NCI-H774 (cell line): ENCODE measurements around the gene ULK4.

ENCODE experiments used
- DNase-seq: peaks from one replicate; lab custom pipeline; 2025; lab: John Stamatoyannopoulos, UW

The ULK4 gene

DNA sequence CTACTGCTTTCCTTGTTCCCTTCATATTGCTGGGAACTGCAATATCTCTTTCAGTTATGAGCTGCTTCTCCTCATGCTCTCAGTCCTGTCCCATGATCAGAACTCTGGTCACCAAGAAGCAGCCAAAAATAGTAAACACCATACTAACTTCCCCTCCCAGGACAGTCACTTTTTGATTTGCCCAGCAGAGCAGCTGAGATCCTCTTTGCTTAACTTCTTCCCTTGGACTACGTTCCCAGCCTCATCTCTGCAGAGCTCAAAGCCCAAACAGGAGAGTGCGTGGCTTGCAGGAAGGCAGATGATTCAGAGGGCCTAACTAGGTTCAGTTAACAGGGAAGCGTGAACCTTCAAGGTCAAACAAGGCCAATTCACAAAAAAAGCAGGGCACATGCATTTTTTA lies 609.4 kb downstream of the ULK4 start:
- DNase-seq: no peak

- no peak for DNase-seq
These were observed 611.5 kb downstream of the ULK4 start for GRCh38 chr3:41350441-41350840.

- no peak for DNase-seq
These were observed 613.5 kb downstream of the ULK4 start for GRCh38 chr3:41348401-41348800.

GRCh38 chr3:41346698-41347270 lies 615.1 kb downstream of the ULK4 start:
- no peak for DNase-seq

- DNase-seq: no peak
These were observed 616.1 kb downstream of the ULK4 start for GRCh38 chr3:41345788-41346187.

DNA sequence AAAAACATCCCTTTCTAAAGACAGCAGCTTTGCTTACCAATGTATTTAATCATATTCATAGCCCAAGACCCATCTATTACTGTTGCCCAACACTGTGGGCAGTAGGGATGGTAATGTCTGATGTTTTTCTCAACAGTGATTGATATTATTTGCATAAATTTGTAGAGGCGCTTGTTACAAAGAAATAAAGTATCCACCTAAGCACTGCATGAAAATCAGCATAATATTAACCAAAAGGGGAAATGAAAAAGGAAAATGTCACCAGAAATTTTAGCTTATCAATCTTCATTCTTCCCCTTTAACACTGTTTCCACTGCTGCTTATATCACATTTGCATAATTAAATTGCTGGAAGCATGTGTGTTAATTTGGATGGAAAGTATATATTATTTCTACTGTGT lies 622.1 kb downstream of the ULK4 start:
- no peak for DNase-seq

- no peak for DNase-seq
These were observed 623.6 kb downstream of the ULK4 start for GRCh38 chr3:41338276-41338675.

GRCh38 chr3:41334426-41334825 lies 627.5 kb downstream of the ULK4 start:
- no peak for DNase-seq

GRCh38 chr3:41331041-41331440 lies 630.9 kb downstream of the ULK4 start:
- no peak for DNase-seq

DNA sequence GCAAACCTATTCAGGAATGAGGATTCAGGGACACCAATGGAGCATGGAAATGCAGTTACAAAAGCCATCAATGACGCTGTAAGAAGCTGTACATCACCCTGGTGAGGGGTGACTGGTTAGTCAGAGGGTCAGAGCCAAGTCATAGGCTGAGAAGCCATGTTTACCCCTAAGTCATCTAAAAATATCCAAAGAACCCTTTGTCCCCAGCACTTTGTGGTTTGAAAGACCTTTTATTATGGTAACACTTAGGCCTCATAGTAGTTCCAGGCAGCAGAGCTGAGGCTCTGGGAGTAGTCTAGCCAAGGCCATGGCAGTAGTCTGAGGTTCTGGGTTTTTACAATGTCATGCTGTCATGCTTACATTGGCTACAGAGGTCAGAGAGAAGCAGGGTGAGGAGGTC lies 631.4 kb downstream of the ULK4 start:
- DNase-seq: no peak

DNA sequence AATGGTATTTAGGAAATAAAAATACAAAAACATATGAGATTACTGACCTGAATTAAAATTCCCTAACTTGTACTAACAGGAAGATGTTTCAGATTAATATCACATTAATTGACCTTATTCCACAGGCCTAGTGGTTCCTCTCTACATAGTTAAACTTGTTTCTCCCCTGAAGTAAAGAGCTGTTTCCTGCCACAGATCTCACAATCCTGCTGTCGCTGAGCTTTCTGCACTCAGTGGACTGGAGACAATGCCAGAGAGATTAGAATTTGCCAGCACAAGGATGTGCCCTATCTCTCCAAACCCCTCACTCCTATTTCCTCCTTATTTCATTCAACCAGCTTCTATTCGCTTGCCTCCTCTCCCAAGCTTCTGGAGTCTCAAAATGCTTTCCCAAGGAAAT lies 632.0 kb downstream of the ULK4 start:
- no peak for DNase-seq

DNA sequence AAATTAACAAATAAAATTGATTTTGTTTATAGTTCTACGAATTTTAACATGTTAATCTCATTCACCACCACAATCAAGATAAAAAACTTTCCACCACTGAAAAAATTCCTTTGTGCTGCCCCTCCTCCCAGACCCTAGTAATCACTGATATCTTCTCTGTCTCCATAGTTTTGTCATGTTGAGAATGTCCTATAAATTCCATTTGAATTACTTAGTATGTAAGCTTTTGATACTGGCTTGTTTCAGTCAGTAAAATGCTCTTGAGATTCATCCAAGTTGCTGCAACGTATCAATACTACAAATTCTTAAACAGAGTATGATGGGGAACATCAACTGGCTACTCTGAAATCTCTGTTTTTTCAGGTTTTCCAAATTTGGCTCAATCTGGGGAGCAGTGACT lies 633.0 kb downstream of the ULK4 start:
- DNase-seq: no peak

GRCh38 chr3:41327718-41328117 lies 634.2 kb downstream of the ULK4 start:
- no peak for DNase-seq

DNA sequence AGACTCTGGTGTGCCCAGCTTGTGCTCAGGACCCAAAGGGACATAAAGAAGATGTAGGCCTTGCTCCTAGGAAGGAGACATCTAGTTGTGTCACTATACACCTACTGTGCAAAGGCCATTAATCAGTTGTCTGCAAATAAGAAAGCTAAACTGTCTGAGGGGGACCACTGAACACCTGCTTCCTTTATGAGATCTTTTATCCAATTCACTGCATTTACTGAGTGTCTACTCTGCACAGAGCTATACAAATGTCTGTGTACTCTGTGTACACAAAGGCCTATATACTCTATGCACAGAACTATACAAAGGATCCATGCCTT lies 637.8 kb downstream of the ULK4 start:
- DNase-seq: peak; percentile 33

DNA sequence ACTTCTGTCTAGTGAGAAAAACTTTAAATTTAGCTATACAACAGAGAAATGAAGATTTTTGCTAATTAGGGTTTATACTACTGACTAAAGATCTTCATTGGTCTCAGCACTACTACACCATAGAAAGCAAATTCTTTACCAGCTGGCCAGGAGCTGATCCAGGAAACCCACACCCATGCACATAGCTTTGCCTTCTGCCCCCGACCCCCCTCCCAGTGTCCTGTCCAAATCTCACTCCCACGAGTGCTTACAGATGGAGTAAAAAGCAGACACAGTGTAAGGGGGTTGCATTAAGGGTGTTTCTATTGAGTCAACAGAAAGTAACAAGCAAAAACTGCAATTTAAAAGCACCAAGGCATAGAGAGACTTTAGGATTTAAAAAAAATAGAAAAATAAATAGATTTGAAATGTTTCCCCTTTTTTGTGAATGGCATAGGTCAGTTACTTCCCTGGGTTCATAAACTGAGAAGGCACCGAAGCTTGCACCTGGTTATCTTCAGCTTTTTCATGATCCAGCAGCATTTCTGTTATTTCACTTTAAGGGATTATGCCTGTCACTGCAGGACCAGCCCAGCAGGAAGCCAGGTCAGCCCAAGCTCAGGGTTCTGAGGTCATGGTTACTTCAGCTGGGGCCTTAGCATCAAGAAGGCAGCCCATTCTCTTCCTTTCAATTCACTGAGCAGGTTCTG lies 638.3 kb downstream of the ULK4 start:
- DNase-seq: peak; percentile 24

- DNase-seq: no peak
These were observed 640.3 kb downstream of the ULK4 start for GRCh38 chr3:41321642-41321980.

DNA sequence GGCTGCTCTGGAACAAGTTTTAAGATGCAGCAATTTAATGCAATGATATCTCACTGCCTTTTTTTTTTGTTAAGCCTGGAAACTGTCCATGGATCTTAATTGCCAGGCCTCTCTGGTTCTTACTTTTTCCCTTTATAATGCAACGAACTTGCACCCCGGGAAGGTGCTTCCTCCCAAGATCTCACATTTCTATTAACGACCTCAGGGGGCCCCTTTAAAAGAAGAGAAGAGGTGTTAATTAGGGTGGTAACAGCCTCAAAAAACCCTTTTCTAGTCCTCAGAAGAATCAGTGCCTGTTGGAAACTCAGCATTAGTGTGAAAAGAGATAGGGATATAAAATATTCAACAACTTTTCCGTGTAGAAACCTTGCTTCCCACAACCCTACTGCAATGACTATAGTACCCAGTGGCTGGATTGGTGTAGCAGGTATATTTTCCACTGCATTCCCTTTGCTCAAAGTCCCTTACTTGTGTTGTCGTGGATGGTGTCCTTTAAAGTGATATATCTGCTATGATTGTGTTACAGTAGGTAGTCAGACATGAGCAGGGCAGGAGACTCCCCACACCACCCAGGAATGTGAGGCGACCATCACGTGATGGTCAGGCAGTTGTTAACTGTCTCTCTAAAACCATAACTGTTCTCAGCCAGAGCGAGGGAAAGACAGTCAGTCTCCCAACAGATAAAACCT lies 640.8 kb downstream of the ULK4 start:
- DNase-seq: no peak

- no peak for DNase-seq
These were observed 643.4 kb downstream of the ULK4 start for GRCh38 chr3:41318520-41318919.

- no peak for DNase-seq
These were observed 644.2 kb downstream of the ULK4 start for GRCh38 chr3:41317718-41318117.

DNA sequence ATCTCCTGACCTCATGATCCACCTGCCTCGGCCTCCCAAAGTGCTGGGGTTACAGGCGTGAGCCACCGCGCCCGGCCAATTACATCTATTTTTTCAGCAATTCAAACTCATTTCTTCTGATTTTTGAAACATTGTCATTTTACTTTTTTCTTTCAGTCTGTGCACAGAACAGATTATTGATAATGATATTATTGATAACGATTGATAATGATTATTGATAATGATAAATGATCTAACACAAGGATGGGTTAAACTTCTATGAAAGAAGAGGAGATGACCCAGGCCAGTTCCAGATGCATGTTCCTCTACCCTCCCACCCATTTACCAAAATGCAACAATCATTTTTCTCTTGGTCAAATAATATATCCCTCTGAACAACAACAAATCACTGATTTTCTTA lies 644.6 kb downstream of the ULK4 start:
- DNase-seq: no peak

DNA sequence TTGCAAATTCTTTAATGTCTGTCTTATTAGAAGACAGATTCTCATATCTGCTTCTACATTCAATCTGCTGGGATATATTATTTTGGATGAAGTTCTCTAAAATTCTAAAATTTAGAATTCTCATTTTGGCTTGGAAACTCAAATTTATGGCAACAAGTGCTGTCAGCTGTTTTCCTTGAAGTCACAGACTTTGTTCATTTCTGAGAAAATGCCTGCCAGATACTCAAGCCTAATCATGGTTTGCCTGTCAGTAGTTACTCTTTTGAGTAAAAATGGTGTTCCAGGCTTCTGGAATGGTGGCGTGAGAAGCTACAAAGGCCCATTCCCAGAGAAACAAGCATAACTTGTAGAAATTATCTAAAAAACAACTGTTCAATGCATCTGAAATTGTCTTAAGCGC lies 646.8 kb downstream of the ULK4 start:
- no peak for DNase-seq

DNA sequence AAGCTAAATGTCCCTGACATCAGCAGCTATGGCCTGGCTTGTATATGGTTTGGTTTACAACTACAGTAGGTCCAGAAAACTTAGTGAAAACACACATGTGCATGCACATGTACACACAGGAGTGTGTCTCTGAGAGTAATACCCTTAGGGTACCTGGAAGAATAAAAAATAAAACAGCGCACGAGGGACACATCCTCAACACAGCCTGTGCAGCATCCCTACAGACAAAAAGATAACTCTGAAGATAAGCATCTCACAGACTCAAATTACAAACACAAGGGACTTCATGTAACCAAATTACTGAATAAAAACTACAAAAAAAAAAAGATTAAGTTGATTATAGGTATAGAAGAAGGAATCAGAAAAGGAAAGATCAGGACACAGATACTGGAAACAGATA lies 653.8 kb downstream of the ULK4 start:
- no peak for DNase-seq

GRCh38 chr3:41307065-41307464 lies 654.8 kb downstream of the ULK4 start:
- no peak for DNase-seq

DNA sequence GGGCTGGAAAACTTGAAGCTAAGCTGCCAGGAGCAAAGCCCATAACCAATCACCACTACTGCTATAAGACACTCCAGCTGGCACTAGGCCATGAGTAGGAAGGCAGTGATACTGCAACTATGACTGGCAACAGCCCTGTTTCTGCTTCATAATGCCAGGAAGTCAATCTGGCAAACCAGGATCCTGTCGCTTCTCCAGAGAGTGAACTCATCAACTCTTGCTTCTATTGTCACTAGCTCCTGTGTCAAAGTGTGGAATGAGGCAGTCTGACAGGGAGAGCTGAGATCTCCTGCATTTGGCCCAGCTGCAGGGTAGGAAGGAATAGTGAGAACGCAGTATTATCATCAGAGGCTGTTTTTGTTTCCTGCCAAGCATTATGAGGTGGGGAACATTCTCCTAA lies 657.3 kb downstream of the ULK4 start:
- no peak for DNase-seq
